GM19372 (cell line): ENCODE results near the gene BTNL3.
A peak's percentile ranks its signal among the peaks of the same experiment; 100 is the strongest.
"Not testable (repeated sequence)": the region's sequence is repeated elsewhere in the genome, so short reads cannot be mapped to it uniquely, and the experiment has no call there.

Experiments used
- ATAC-seq: cut with Tn5 transposase; IDR thresholded peaks from one replicate; pipeline ENCODE4 v1.9.1; 2021; ENCODE audit warnings: mild to moderate bottlenecking, low read depth, moderate library complexity; ENCODE audit not compliant: unreplicated experiment

BTNL3 gene

GRCh38 chr5:180988592-180988991 is at the start of gene BTNL3:
Gene BTNL3 (plus strand): TSS chr5:180988846. CDS start chr5:180989029, 183 bp downstream.
- no peak for ATAC-seq

- no peak for ATAC-seq
Observed at GRCh38 chr5:180950291-180950949, 38.2 kb upstream of the BTNL3 start.

GRCh38 chr5:180959661-180960060 is 29.0 kb upstream of the BTNL3 start:
- no peak for ATAC-seq

GRCh38 chr5:180960209-180960608 is 28.4 kb upstream of the BTNL3 start:
- ATAC-seq: no peak

- ATAC-seq: no peak
Observed at GRCh38 chr5:180969406-180969805, 19.2 kb upstream of the BTNL3 start.

GRCh38 chr5:180970336-180970735 is 18.3 kb upstream of the BTNL3 start:
- no peak for ATAC-seq

GRCh38 chr5:180970875-180971274 is 17.8 kb upstream of the BTNL3 start:
- no peak for ATAC-seq

- no peak for ATAC-seq
Observed at GRCh38 chr5:180974612-180975315, 13.9 kb upstream of the BTNL3 start.

- ATAC-seq: peak; percentile 76
Observed at GRCh38 chr5:180975338-180975737, 13.3 kb upstream of the BTNL3 start.

- no peak for ATAC-seq
Observed at GRCh38 chr5:180976518-180976917, 12.1 kb upstream of the BTNL3 start.

- no peak for ATAC-seq
Observed at GRCh38 chr5:180977852-180978251, 10.8 kb upstream of the BTNL3 start.

- ATAC-seq: no peak
Observed at GRCh38 chr5:180982008-180982741, 6.5 kb upstream of the BTNL3 start.

- no peak for ATAC-seq
Observed at GRCh38 chr5:180988016-180988415, 630 bp upstream of the BTNL3 start.

- no peak for ATAC-seq
Observed at GRCh38 chr5:180990086-180990881, 1.6 kb downstream of the BTNL3 start.

GRCh38 chr5:180990882-180991242 is 2.2 kb downstream of the BTNL3 start:
- no peak for ATAC-seq

GRCh38 chr5:181001947-181002346 is 13.3 kb downstream of the BTNL3 start:
- no peak for ATAC-seq

- ATAC-seq: no peak
Observed at GRCh38 chr5:181005791-181006190, 17.1 kb downstream of the BTNL3 start.

- ATAC-seq: no peak
Observed at GRCh38 chr5:181008136-181008535, 19.5 kb downstream of the BTNL3 start.

- ATAC-seq: not testable (repeated sequence)
Observed at GRCh38 chr5:181010018-181010417, 21.4 kb downstream of the BTNL3 start.

- not testable (repeated sequence) for ATAC-seq
Observed at GRCh38 chr5:181014654-181015053, 26.0 kb downstream of the BTNL3 start.

- not testable (repeated sequence) for ATAC-seq
Observed at GRCh38 chr5:181017448-181017847, 28.8 kb downstream of the BTNL3 start.
